ENCODE measurements around the gene SPRR4. TPM values are rescaled to one million over a fixed set of nuclear protein-coding genes. Genes with fewer than 3 reads are reported as not detected.
A peak's percentile ranks its signal among the peaks of the same experiment; 100 is the strongest.
"Not testable (repeated sequence)": the region's sequence is repeated elsewhere in the genome, so short reads cannot be mapped to it uniquely, and the experiment has no call there.

SPRR4 gene
- total RNA-seq, 1 experiment from 2014 or later, result not detected

GRCh38 chr1:153000294-153000693 lies 29.8 kb downstream of the SPRR4 start:
- no peak for ATAC-seq
- no peak overlapping the region for H3K27ac Mint-ChIP-seq

GRCh38 chr1:153001382-153001781 lies 30.9 kb downstream of the SPRR4 start, which contains the start of gene SPRR3:
TSS of gene SPRR3 (plus strand) at chr1:153001749. CDS start at chr1:153003021, 1,272 bp downstream.
- peaks cover 9% of the 10 kb centered on the region for H3K4me1 Mint-ChIP-seq
- no peak for ATAC-seq
- ChIA-PET POLR2A (no interaction called here), CTCF (interaction anchor here (1.0 kb wide), 1 partner anchor 191 kb away, joined by 4 read pairs; no protein-coding TSS in a partner anchor)
- DNase-seq (ENCODE audit: low spot score), result no peak
- 0 out of 2 replicates have a peak, but pooled peaks cover 2% of the 10 kb centered on the region for H3K36me3 Mint-ChIP-seq
- TF ChIP-seq HMGXB4 (CRISPR knock-in tag; IDR thresholded peaks at IDR 0.05) (no peak), ESRRA (CRISPR knock-in tag; IDR thresholded peaks at IDR 0.05; ENCODE audit: borderline replicate concordance) (no peak), ZNF512 (CRISPR knock-in tag; IDR thresholded peaks at IDR 0.05; ENCODE audit: borderline replicate concordance) (no peak), GABPB1 (CRISPR knock-in tag; IDR thresholded peaks at IDR 0.05) (no peak), CBFB (CRISPR knock-in tag; IDR thresholded peaks at IDR 0.05; ENCODE audit: low read depth) (no peak)
- H3K27me3 Mint-ChIP-seq (ENCODE audit: low read depth), result no peaks in the 10 kb centered on the region; the same call in 1 of the 2 replicates
- no peak within 1 kb of the TSS for H3K27ac Mint-ChIP-seq
- H3K9me3 Mint-ChIP-seq, result peaks cover 8% of the 10 kb centered on the region
- H3K4me3 Mint-ChIP-seq, result no peak within 1 kb of the TSS

More at GRCh38 chr1:153000294-153000693, 29.8 kb downstream of the SPRR4 start:
- no peak for DNase-seq (ENCODE audit: low spot score)
- peaks cover 12% of the 10 kb centered on the region for H3K4me1 Mint-ChIP-seq
- H3K36me3 Mint-ChIP-seq, result peaks cover 3% of the 10 kb centered on the region; the same call in 1 of the 2 replicates
- no peaks in the 10 kb centered on the region; the same call in 1 of the 2 replicates for H3K27me3 Mint-ChIP-seq (ENCODE audit: low read depth)
- ChIA-PET CTCF (interaction anchor here (1.1 to 1.5 kb wide), 3 partner anchors 123 to 288 kb away, joined by 3 to 5 read pairs (median 5); no protein-coding TSS in a partner anchor), POLR2A (interaction anchor here (0.7 kb wide), 1 partner anchor 240 kb away, joined by 5 read pairs; no protein-coding TSS in a partner anchor)
- peaks cover 9% of the 10 kb centered on the region for H3K9me3 Mint-ChIP-seq
- H3K4me3 Mint-ChIP-seq, result no peak overlapping the region
- peak; percentile 65; the same call in 1 of the 2 replicates for TF ChIP-seq ZNF512 (CRISPR knock-in tag; IDR thresholded peaks at IDR 0.05; ENCODE audit: borderline replicate concordance)
- no peak for TF ChIP-seq ZSCAN18 (CRISPR knock-in tag; IDR thresholded peaks at IDR 0.05)

- H3K4me3 Mint-ChIP-seq, POLR2A ChIA-PET: not testable (repeated sequence)
Measured at GRCh38 chr1:153011235-153011758, 40.8 kb downstream of the SPRR4 start.

GRCh38 chr1:153021829-153022228 lies 51.4 kb downstream of the SPRR4 start:
- H3K27ac Mint-ChIP-seq; POLR2A ChIA-PET; H3K27me3 Mint-ChIP-seq (ENCODE audit: low read depth); DNase-seq (ENCODE audit: low spot score); ATAC-seq; H3K4me3 Mint-ChIP-seq; H3K36me3 Mint-ChIP-seq: not testable (repeated sequence)
- Mint-ChIP-seq H3K4me1 (peaks cover 22% of the 10 kb centered on the region), H3K9me3 (peaks cover 29% of the 10 kb centered on the region)
- CTCF ChIA-PET, result interaction anchor here (0.9 to 2.1 kb wide), 2 partner anchors 11 to 144 kb away, joined by 3 to 11 read pairs; partner anchors contain the start of gene SMCP

More at GRCh38 chr1:153011235-153011758, 40.8 kb downstream of the SPRR4 start:
- not testable (repeated sequence) for ATAC-seq; H3K36me3 Mint-ChIP-seq; H3K27ac Mint-ChIP-seq; H3K27me3 Mint-ChIP-seq (ENCODE audit: low read depth); H3K4me1 Mint-ChIP-seq; DNase-seq (ENCODE audit: low spot score)
- H3K9me3 Mint-ChIP-seq, result peaks cover 19% of the 10 kb centered on the region
- 0 out of 2 replicates have a peak, but pooled peaks have one; percentile 25 for TF ChIP-seq NFYB (CRISPR knock-in tag; conservative IDR thresholded peaks at IDR 0.05; ENCODE audit: low read depth)
- CTCF ChIA-PET, result interaction anchor here (0.8 to 1.0 kb wide), 2 partner anchors 15 kb away, joined by 3 to 4 read pairs; no protein-coding TSS in a partner anchor

Other genes starting within 250 kb of the SPRR4 start
- not detected in 3 replicates for gene KPRP, start 212.6 kb upstream of the SPRR4 start, total RNA-seq (2021)
- not detected in 3 replicates for gene LCE1F, start 195.5 kb upstream of the SPRR4 start, total RNA-seq (2021)
- gene LCE1E, start 184.4 kb upstream of the SPRR4 start, total RNA-seq (2021), result not detected in 3 replicates
- not detected in 3 replicates for gene LCE1D, start 173.9 kb upstream of the SPRR4 start, total RNA-seq (2021)
- gene LCE1C, start 164.0 kb upstream of the SPRR4 start, total RNA-seq (2021), result not detected in 3 replicates
- gene LCE1B, start 158.7 kb upstream of the SPRR4 start, total RNA-seq (2021), result not detected in 3 replicates
- gene LCE1A, start 143.2 kb upstream of the SPRR4 start, total RNA-seq (2021), result not detected in 3 replicates
- not detected in 3 replicates for gene LCE6A, start 127.8 kb upstream of the SPRR4 start, total RNA-seq (2021)
- not detected in 3 replicates for gene LCE7A, start 110.7 kb upstream of the SPRR4 start, total RNA-seq (2021)
- gene SMCP, start 92.3 kb upstream of the SPRR4 start, total RNA-seq (2021), result not detected in 3 replicates
- not detected in 3 replicates for gene IVL, start 62.1 kb upstream of the SPRR4 start, total RNA-seq (2021)
- not detected in 3 replicates for gene SPRR5, start 23.4 kb upstream of the SPRR4 start, total RNA-seq (2021)
- not detected in 3 replicates for gene SPRR1A, start 13.4 kb downstream of the SPRR4 start, total RNA-seq (2021)
- gene SPRR3, start 31.1 kb downstream of the SPRR4 start, total RNA-seq (2021), result not detected in 3 replicates
- gene SPRR1B, start 60.6 kb downstream of the SPRR4 start, total RNA-seq (2021), result not detected in 3 replicates
- gene SPRR2D, start 70.5 kb downstream of the SPRR4 start, total RNA-seq (2021), result not detected in 3 replicates
- not detected in 3 replicates for gene SPRR2A, start 86.9 kb downstream of the SPRR4 start, total RNA-seq (2021)
- not detected in 3 replicates for gene SPRR2B, start 101.0 kb downstream of the SPRR4 start, total RNA-seq (2021)
- gene SPRR2E, start 123.9 kb downstream of the SPRR4 start, total RNA-seq (2021), result not detected in 3 replicates
- not detected in 3 replicates for gene SPRR2F, start 142.9 kb downstream of the SPRR4 start, total RNA-seq (2021)
- gene SPRR2G, start 180.2 kb downstream of the SPRR4 start, total RNA-seq (2021), result not detected in 3 replicates
- not detected in 3 replicates for gene LELP1, start 232.8 kb downstream of the SPRR4 start, total RNA-seq (2021)
- gene PRR9, start 246.9 kb downstream of the SPRR4 start, total RNA-seq (2021), result not detected in 3 replicates

Data from WTC11 (cell line).